ENCODE data around the gene PPP1R36.

Gene PPP1R36

DNA sequence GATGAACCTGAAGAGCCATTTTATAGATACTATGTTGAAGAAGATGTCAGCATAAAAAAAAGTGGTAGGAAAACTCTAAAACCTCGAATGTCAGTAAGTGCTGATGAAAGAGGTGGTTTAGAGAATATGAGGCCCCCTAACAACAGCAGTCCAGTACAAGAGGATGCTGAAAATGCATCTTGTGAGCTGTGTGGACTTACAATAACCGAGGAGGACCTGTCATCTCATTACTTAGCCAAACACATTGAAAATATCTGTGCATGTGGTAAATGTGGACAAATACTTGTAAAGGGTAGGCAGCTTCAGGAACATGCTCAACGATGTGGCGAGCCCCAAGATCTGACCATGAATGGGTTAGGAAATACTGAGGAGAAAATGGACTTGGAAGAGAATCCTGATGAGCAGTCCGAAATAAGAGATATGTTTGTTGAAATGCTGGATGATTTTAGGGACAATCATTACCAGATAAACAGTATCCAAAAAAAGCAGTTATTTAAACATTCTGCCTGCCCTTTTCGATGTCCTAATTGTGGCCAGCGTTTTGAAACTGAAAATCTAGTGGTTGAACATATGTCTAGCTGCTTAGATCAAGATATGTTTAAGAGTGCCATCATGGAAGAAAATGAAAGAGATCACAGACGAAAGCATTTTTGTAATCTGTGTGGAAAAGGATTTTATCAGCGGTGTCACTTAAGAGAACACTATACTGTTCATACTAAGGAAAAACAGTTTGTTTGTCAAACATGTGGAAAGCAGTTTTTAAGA is 27.0 kb upstream of the PPP1R36 start:
- TF ChIP-seq, protein P1, sequence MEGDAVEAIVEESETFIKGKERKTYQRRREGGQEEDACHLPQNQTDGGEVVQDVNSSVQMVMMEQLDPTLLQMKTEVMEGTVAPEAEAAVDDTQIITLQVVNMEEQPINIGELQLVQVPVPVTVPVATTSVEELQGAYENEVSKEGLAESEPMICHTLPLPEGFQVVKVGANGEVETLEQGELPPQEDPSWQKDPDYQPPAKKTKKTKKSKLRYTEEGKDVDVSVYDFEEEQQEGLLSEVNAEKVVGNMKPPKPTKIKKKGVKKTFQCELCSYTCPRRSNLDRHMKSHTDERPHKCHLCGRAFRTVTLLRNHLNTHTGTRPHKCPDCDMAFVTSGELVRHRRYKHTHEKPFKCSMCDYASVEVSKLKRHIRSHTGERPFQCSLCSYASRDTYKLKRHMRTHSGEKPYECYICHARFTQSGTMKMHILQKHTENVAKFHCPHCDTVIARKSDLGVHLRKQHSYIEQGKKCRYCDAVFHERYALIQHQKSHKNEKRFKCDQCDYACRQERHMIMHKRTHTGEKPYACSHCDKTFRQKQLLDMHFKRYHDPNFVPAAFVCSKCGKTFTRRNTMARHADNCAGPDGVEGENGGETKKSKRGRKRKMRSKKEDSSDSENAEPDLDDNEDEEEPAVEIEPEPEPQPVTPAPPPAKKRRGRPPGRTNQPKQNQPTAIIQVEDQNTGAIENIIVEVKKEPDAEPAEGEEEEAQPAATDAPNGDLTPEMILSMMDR (conservative IDR thresholded peaks at IDR 0.05), result no peak

DNA sequence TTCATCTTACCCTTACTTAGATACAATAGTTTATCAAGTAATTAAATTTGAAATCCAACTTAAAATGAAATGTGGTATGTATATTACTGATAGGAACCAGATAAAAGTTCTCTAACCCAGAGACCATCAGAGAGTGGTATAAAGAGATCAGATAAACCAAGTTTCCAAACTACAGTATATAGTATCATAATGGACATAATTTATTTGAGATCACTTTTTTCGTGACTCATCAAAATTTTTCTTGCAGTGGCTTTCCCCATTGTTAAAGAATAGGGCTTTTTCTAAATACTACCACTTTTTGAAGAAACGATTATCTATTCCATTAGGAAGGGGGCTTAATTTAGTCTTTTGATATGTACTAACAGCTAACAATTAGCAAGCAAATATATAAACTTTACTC is 24.4 kb upstream of the PPP1R36 start:
- no peak overlapping the region for H3K27ac ChIP-seq

More for the DNA sequence above, 27.0 kb upstream of the PPP1R36 start:
- H3K27ac ChIP-seq, result no peak overlapping the region

DNA sequence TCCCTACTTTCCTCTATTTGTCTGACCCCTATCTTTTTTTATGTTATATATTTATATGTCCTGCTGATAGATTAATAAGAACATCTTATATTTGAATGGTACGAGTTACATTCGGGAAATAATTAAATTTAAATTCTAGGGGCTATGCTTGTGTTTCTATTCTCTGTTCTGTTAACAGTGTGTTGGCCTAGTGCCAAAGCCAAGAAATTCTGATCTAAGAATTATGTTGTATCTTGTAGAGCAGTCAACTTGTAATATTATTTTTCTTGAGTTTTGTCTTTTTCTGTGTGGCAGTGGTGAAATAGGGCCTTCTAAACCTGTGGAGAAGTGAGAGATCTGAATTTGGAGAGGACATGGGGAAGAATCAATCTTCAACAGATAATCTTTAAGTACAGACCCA is 18.2 kb upstream of the PPP1R36 start:
- no peak overlapping the region for H3K27ac ChIP-seq
- TF ChIP-seq, protein P1 (conservative IDR thresholded peaks at IDR 0.05), result no peak

More for the DNA sequence above, 24.4 kb upstream of the PPP1R36 start:
- TF ChIP-seq, protein P1 (conservative IDR thresholded peaks at IDR 0.05), result no peak

DNA sequence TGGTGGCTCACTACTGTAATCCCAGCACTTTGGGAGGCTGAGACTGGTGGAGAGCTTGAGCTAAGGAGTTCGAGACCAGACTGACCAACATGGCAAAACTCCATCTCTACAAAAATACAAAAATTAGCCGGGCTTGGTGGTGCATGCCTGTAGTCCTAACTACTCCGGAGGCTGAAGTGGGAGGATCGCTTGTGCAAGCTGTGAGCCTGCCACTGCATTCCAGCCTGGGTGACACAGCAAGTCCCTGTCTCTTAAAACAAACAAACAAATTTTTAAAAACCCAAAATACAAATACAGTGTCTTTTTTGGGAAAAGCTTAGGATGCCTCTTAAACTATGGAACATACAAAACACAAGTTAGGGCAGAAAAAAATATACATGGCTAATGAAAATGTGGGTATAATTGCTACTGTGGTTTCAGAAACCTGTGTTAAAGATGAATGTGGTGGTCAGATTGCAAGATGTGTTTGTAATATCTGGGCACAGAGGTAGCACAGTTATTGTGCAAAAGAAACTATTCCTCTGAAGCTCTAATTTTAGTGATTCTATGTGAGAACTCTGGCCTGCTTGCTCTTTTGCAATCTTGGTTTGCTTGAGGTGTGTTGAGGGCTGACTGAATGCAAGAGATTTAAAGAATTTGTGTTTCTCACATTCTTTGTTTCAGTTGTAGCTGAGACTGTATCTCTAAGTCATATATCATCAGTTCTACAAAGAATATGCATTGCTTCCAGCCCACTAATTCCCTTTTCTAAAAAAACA is 13.1 kb upstream of the PPP1R36 start:
- no peak overlapping the region for H3K27ac ChIP-seq
- TF ChIP-seq, protein P1 (conservative IDR thresholded peaks at IDR 0.05), result no peak

DNA sequence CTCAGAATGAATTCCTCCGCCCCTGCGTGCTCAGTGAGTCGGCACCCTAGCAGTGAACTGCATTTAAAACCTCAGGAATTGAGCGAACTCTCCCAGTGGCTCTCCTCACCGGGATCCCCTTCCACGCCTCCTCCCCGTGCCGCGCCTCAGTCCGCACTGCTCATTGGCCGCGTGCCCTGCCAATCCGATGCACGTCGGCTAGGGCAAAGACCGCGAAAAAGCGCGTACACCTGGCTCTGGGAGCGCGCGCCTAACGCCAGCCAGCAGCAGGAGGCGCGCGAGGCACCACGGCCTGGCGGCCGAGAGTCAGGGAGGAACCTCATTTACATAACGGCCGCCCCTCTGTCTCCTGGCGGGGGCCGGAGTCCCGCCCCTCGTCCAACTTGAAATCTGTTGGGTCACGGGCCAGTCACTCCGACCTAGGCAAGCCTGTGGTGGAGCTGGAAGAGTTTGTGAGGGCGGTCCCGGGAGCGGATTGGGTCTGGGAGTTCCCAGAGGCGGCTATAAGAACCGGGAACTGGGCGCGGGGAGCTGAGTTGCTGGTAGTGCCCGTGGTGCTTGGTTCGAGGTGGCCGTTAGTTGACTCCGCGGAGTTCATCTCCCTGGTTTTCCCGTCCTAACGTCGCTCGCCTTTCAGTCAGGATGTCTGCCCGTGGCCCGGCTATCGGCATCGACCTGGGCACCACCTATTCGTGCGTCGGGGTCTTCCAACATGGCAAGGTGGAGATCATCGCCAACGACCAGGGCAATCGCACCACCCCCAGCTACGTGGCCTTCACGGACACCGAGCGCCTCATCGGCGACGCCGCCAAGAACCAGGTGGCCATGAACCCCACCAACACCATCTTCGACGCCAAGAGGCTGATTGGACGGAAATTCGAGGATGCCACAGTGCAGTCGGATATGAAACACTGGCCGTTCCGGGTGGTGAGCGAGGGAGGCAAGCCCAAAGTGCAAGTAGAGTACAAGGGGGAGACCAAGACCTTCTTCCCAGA is 9.3 kb upstream of the PPP1R36 start, which contains the start of gene HSPA2:
TSS of gene HSPA2 (plus strand) at position 534 of the 995 bp plus-strand sequence. CDS start at position 643, 109 bp downstream.
- TF ChIP-seq, protein P1 (conservative IDR thresholded peaks at IDR 0.05), result peak; percentile 81
- H3K27ac ChIP-seq, result peak within 1 kb of the TSS; percentile 68

DNA sequence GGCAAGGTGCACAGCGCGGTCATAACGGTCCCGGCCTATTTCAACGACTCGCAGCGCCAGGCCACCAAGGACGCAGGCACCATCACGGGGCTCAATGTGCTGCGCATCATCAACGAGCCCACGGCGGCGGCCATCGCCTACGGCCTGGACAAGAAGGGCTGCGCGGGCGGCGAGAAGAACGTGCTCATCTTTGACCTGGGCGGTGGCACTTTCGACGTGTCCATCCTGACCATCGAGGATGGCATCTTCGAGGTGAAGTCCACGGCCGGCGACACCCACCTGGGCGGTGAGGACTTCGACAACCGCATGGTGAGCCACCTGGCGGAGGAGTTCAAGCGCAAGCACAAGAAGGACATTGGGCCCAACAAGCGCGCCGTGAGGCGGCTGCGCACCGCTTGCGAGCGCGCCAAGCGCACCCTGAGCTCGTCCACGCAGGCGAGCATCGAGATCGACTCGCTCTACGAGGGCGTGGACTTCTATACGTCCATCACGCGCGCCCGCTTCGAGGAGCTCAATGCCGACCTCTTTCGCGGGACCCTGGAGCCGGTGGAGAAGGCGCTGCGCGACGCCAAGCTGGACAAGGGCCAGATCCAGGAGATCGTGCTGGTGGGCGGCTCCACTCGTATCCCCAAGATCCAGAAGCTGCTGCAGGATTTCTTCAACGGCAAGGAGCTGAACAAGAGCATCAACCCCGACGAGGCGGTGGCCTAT is 8.3 kb upstream of the PPP1R36 start:
- H3K27ac ChIP-seq, result no peak overlapping the region
- TF ChIP-seq, protein P1 (conservative IDR thresholded peaks at IDR 0.05), result no peak
